ENCODE measurements around the gene VASH2. TPM values are rescaled to one million over a fixed set of nuclear protein-coding genes. Genes with fewer than 3 reads are reported as not detected.

Gene VASH2
- total RNA-seq, 4 donors from 2014 or later = under 0.01 to 0.63 (median 0.35) TPM

- H3K4me1 ChIP-seq = peaks cover 0 to 23% (median 3%) of the 10 kb centered on the region in 4 donors
- H3K4me3 ChIP-seq = no peak overlapping the region
- H3K27ac ChIP-seq = no peak overlapping the region
- no peak for DNase-seq (ENCODE audit: low spot score in 2 of 2)
- TF ChIP-seq EP300 (IDR thresholded peaks at IDR 0.05) = no peak
- 77 to 78% methylated on average over 6 of the region's 6 CpGs for WGBS, 2 donors
- no peaks in the 10 kb centered on the region for H3K27me3 ChIP-seq
- H3K36me3 ChIP-seq = no peaks in the 10 kb centered on the region
- no peaks in the 10 kb centered on the region for H3K9me3 ChIP-seq
Observed at GRCh38 chr1:212920896-212921295, 29.4 kb upstream of the VASH2 start.

GRCh38 chr1:212922016-212922415, 28.3 kb upstream of the VASH2 start:
- H3K27me3 ChIP-seq = no peaks in the 10 kb centered on the region
- no peak for DNase-seq (ENCODE audit: low spot score in 2 of 2)
- 63 to 78% methylated on average over 5 of the region's 5 CpGs for WGBS, 2 donors
- TF ChIP-seq EP300 (IDR thresholded peaks at IDR 0.05) (no peak), CTCF (IDR thresholded peaks at IDR 0.05) (no peak), POLR2A (IDR thresholded peaks at IDR 0.05) (no peak)
- H3K4me3 ChIP-seq = no peak overlapping the region
- no peaks in the 10 kb centered on the region for H3K36me3 ChIP-seq
- H3K9me3 ChIP-seq = no peaks in the 10 kb centered on the region
- H3K27ac ChIP-seq = no peak overlapping the region
- H3K4me1 ChIP-seq = peaks cover 0 to 12% (median 0%) of the 10 kb centered on the region in 4 donors

- 73 to 91% methylated on average over 6 of the region's 6 CpGs for WGBS, 2 donors
- DNase-seq (ENCODE audit: low spot score in 2 of 2) = no peak
- H3K27ac ChIP-seq = no peak overlapping the region
Observed at GRCh38 chr1:212926372-212926771, 24.0 kb upstream of the VASH2 start.

GRCh38 chr1:212928323-212929291, 21.7 kb upstream of the VASH2 start:
- TF ChIP-seq EP300 (IDR thresholded peaks at IDR 0.05) (no peak), POLR2A (IDR thresholded peaks at IDR 0.05) (no peak), CTCF (IDR thresholded peaks at IDR 0.05) (no peak)
- no peak for DNase-seq (ENCODE audit: low spot score in 2 of 2)
- H3K27me3 ChIP-seq = no peaks in the 10 kb centered on the region
- WGBS, 2 donors = 40 to 43% methylated on average over 10 of the region's 10 CpGs
- H3K4me1 ChIP-seq = peaks cover 0 to 11% (median 0%) of the 10 kb centered on the region in 4 donors
- H3K36me3 ChIP-seq = no peaks in the 10 kb centered on the region
- no peak overlapping the region for H3K27ac ChIP-seq
- H3K9me3 ChIP-seq = no peaks in the 10 kb centered on the region
- no peak overlapping the region for H3K4me3 ChIP-seq

More at GRCh38 chr1:212926372-212926771, 24.0 kb upstream of the VASH2 start:
- no peaks in the 10 kb centered on the region for H3K36me3 ChIP-seq
- H3K4me1 ChIP-seq = peaks cover 0 to 11% (median 0%) of the 10 kb centered on the region in 4 donors
- no peak for TF ChIP-seq EP300 (IDR thresholded peaks at IDR 0.05)
- no peak for TF ChIP-seq CTCF (IDR thresholded peaks at IDR 0.05)
- H3K9me3 ChIP-seq = no peaks in the 10 kb centered on the region
- H3K27me3 ChIP-seq = no peaks in the 10 kb centered on the region
- H3K4me3 ChIP-seq = no peak overlapping the region

GRCh38 chr1:212930986-212931678, 19.2 kb upstream of the VASH2 start:
- TF ChIP-seq CTCF (IDR thresholded peaks at IDR 0.05) (no peak), EP300 (IDR thresholded peaks at IDR 0.05) (no peak), POLR2A (IDR thresholded peaks at IDR 0.05) (no peak)
- DNase-seq (ENCODE audit: low spot score in 2 of 2) = no peak
- 79 to 81% methylated on average over 10 of the region's 10 CpGs for WGBS, 2 donors

More at GRCh38 chr1:212930986-212931678, 19.2 kb upstream of the VASH2 start:
- no peak overlapping the region for H3K27ac ChIP-seq
- no peak overlapping the region for H3K4me3 ChIP-seq
- H3K4me1 ChIP-seq = no peaks in the 10 kb centered on the region
- H3K9me3 ChIP-seq = no peaks in the 10 kb centered on the region
- H3K36me3 ChIP-seq = no peaks in the 10 kb centered on the region
- no peaks in the 10 kb centered on the region for H3K27me3 ChIP-seq
